ENCODE measurements around the gene BROX.

DNA sequence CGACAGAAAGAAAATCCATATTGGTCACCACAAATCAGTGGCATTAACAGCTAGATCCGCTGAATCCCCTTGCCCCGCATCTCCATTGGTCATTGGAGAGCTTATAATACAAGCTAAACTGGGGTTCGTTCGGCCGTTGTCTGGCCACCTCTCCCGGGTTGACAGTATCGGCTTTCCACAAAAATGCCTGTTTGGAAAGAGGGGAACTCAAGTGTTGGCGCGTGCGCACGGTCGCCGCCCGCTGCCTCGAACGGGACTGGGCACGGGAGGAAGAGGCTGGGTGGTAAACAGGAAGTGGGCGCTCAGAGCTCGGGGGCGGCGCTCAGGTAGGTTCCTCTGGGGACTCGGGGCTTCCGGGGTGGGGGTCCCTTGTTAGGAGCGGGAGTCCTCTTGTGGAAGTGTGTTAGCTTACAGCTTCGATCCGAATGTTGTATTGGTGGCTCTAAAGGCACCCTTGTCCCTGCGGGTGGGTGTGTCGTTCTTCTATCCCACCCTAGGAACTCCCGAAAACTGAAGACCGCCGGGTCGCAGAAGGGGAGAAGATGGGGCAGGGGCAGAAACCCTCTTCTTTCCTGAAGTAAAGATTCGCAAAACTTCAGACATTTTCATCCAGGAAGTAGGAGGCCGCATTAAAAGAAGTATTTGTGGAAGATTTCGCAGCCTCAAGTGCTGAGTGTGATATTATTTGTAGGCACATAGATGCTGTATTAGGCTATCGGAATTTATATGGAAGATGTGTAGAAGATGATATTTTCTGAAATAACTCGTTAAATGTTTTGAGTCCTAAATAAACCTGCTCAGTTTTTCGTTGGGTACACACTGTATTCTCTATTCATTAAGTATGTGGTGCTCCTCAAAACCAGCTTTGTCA is 962 bp downstream of the BROX start:
- TF ChIP-seq, protein P1, sequence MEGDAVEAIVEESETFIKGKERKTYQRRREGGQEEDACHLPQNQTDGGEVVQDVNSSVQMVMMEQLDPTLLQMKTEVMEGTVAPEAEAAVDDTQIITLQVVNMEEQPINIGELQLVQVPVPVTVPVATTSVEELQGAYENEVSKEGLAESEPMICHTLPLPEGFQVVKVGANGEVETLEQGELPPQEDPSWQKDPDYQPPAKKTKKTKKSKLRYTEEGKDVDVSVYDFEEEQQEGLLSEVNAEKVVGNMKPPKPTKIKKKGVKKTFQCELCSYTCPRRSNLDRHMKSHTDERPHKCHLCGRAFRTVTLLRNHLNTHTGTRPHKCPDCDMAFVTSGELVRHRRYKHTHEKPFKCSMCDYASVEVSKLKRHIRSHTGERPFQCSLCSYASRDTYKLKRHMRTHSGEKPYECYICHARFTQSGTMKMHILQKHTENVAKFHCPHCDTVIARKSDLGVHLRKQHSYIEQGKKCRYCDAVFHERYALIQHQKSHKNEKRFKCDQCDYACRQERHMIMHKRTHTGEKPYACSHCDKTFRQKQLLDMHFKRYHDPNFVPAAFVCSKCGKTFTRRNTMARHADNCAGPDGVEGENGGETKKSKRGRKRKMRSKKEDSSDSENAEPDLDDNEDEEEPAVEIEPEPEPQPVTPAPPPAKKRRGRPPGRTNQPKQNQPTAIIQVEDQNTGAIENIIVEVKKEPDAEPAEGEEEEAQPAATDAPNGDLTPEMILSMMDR (IDR thresholded peaks at IDR 0.05), result no peak
- TF ChIP-seq POLR2AphosphoS5 (IDR thresholded peaks at IDR 0.05; ENCODE audit: low read depth, low read length) (no peak; the same call in none of the 2 replicates), SIN3A (IDR thresholded peaks at IDR 0.05; ENCODE audit: borderline replicate concordance, insufficient read depth, low read depth, low read length) (peak; percentile 87; the same call in 1 of the 2 replicates)
- TF ChIP-seq, protein P2, sequence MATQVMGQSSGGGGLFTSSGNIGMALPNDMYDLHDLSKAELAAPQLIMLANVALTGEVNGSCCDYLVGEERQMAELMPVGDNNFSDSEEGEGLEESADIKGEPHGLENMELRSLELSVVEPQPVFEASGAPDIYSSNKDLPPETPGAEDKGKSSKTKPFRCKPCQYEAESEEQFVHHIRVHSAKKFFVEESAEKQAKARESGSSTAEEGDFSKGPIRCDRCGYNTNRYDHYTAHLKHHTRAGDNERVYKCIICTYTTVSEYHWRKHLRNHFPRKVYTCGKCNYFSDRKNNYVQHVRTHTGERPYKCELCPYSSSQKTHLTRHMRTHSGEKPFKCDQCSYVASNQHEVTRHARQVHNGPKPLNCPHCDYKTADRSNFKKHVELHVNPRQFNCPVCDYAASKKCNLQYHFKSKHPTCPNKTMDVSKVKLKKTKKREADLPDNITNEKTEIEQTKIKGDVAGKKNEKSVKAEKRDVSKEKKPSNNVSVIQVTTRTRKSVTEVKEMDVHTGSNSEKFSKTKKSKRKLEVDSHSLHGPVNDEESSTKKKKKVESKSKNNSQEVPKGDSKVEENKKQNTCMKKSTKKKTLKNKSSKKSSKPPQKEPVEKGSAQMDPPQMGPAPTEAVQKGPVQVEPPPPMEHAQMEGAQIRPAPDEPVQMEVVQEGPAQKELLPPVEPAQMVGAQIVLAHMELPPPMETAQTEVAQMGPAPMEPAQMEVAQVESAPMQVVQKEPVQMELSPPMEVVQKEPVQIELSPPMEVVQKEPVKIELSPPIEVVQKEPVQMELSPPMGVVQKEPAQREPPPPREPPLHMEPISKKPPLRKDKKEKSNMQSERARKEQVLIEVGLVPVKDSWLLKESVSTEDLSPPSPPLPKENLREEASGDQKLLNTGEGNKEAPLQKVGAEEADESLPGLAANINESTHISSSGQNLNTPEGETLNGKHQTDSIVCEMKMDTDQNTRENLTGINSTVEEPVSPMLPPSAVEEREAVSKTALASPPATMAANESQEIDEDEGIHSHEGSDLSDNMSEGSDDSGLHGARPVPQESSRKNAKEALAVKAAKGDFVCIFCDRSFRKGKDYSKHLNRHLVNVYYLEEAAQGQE (IDR thresholded peaks at IDR 0.05; ENCODE audit: insufficient read depth in 1 of 2, low read depth in 2 of 2, low read length in 1 of 2), result no peak
